Endothelial cell (in vitro differentiated cells): ENCODE data around the gene CYP51A1. TPM values are rescaled to one million over a fixed set of nuclear protein-coding genes. Genes with fewer than 3 reads are reported as not detected.

ENCODE experiments used
- DNase-seq: peaks from one replicate; pipeline ENCODE4 v3.0.0; 2021; ENCODE audit warnings: low spot score
- H3K27ac Mint-ChIP-seq: one replicate; pipeline ENCODE4 v1.8.0; 2021; ENCODE audit warnings: mixed read lengths, inconsistent platforms; ENCODE audit not compliant: unreplicated experiment
- H3K27me3 Mint-ChIP-seq: one replicate; pipeline ENCODE4 v1.8.0; 2021; ENCODE audit warnings: mild to moderate bottlenecking, moderate library complexity, mixed read lengths, inconsistent platforms; ENCODE audit not compliant: unreplicated experiment
- H3K36me3 Mint-ChIP-seq: one replicate; pipeline ENCODE4 v1.8.0; 2021; ENCODE audit warnings: mild to moderate bottlenecking, low read depth, mixed read lengths, inconsistent platforms; ENCODE audit not compliant: unreplicated experiment
- H3K4me1 Mint-ChIP-seq: one replicate; pipeline ENCODE4 v1.8.0; 2021; ENCODE audit warnings: mild to moderate bottlenecking, mixed read lengths, inconsistent platforms; ENCODE audit not compliant: unreplicated experiment
- H3K4me3 Mint-ChIP-seq: one replicate; pipeline ENCODE4 v1.8.0; 2021; ENCODE audit warnings: mild to moderate bottlenecking, mixed read lengths, inconsistent platforms; ENCODE audit not compliant: unreplicated experiment
- H3K9me3 Mint-ChIP-seq: one replicate; pipeline ENCODE4 v1.8.0; 2021; ENCODE audit warnings: mixed read lengths, inconsistent platforms; ENCODE audit not compliant: unreplicated experiment
- CTCF ChIP-seq: fragments of 200-600 bp; sonication (generic); IDR thresholded peaks from one replicate; pipeline ENCODE4 v1.5.0; 2021; ENCODE audit warnings: antibody characterized with exemption; ENCODE audit not compliant: unreplicated experiment
- total RNA-seq: library from RNA; stranded (reverse); fragmentation: NEBNext Ultra II Directional; extraction: Animal tissue kit (Norgen Biotek cat#: 25700); gene quantifications from one replicate; pipeline ENCODE4 v1.2.1, GENCODE V29; 2021; ENCODE audit not compliant: unreplicated experiment

The CYP51A1 gene
- total RNA-seq, 1 donor from 2014 or later: 109 TPM

- no peaks in the 10 kb centered on the region for H3K36me3 Mint-ChIP-seq
- H3K9me3 Mint-ChIP-seq: no peaks in the 10 kb centered on the region
- no peak overlapping the region for H3K4me3 Mint-ChIP-seq
- H3K27me3 Mint-ChIP-seq: no peaks in the 10 kb centered on the region
- no peak for TF ChIP-seq CTCF
- no peaks in the 10 kb centered on the region for H3K4me1 Mint-ChIP-seq
- DNase-seq: no peak
- H3K27ac Mint-ChIP-seq: no peak overlapping the region
These were observed 69.7 kb downstream of the CYP51A1 start for GRCh38 chr7:92064438-92065029.

Other genes with a start within 250 kb of the CYP51A1 start
- gene AKAP9, start 193.6 kb downstream of the CYP51A1 start, total RNA-seq: 37.6 TPM
- gene LRRD1, start 44.7 kb upstream of the CYP51A1 start, total RNA-seq: 0.59 TPM
- 39.2 TPM for gene KRIT1, start 111.4 kb upstream of the CYP51A1 start, total RNA-seq
- 51.0 TPM for gene ANKIB1, start 111.5 kb upstream of the CYP51A1 start, total RNA-seq